AG04450 (cell line): Measurements from ENCODE around the gene LTBP1. TPM values are rescaled to one million over a fixed set of nuclear protein-coding genes. Genes with fewer than 3 reads are reported as not detected.

Experiments
- CTCF ChIA-PET: fragments of 300-600, 350-600 bp; formaldehyde crosslinking; extraction: SDS; loops from one replicate; lab custom pipeline; 2022; ENCODE audit warnings: antibody characterized with exemption, inconsistent platforms; lab: Charles Lee
- POLR2A ChIA-PET: fragments of 350-600 bp; formaldehyde crosslinking; extraction: SDS; loops from one replicate; lab custom pipeline; 2021; ENCODE audit warnings: antibody characterized with exemption, inconsistent platforms; lab: Yijun Ruan, JAX
- DNase-seq: peaks from one replicate; pipeline ENCODE4 v3.0.0-alpha.2; 2011; ENCODE audit warnings: low read depth, low spot score
- H3K27ac ChIP-seq: one replicate; pipeline ENCODE4 v1.5.1; 2012; ENCODE audit warnings: low read depth, low read length, control low read depth
- H3K27me3 ChIP-seq: one replicate; pipeline ENCODE4 v1.6.0; 2012; ENCODE audit warnings: low read length; ENCODE audit not compliant: control insufficient read depth, insufficient read depth
- H3K4me3 ChIP-seq: 2 replicates; pipeline ENCODE4 v1.5.1; 2011; ENCODE audit warnings: mild to moderate bottlenecking, low read depth, low read length, control low read depth
- H3K9me3 ChIP-seq: 2 replicates; pipeline ENCODE4 v1.5.1; 2012; ENCODE audit warnings: low read length; ENCODE audit not compliant: control insufficient read depth, insufficient read depth
- CTCF ChIP-seq: IDR thresholded peaks from 2 replicates; pipeline ENCODE4 v1.5.1; 2011; ENCODE audit warnings: low read depth, low read length, control low read depth, inconsistent platforms
- polyA plus RNA-seq: library from polyadenylated mRNA; depleted of rRNA; stranded (reverse); fragments of >200 nt; gene quantifications from 2 replicates; pipeline ENCODE4 v1.2.3, GENCODE V29; 2011

The LTBP1 gene
- polyA plus RNA-seq, 1 experiment, result 517 TPM

- no peak overlapping the region for H3K4me3 ChIP-seq
- TF ChIP-seq CTCF, result no peak
- CTCF ChIA-PET, result interaction anchor here (1.2 to 1.5 kb wide), 2 partner anchors 9 to 25 kb away, joined by 6 to 7 read pairs; no protein-coding TSS in a partner anchor
- no peak for DNase-seq
- POLR2A ChIA-PET, result no interaction called here
- H3K27me3 ChIP-seq, result no peaks in the 10 kb centered on the region
- H3K27ac ChIP-seq, result no peak overlapping the region
- no peaks in the 10 kb centered on the region for H3K9me3 ChIP-seq
Observed at GRCh38 chr2:33370636-33371265, 424.0 kb downstream of the LTBP1 start.

- Histone ChIP-seq H3K4me3 (no peak overlapping the region), H3K9me3 (no peaks in the 10 kb centered on the region), H3K27me3 (no peaks in the 10 kb centered on the region), H3K27ac (no peak overlapping the region)
- POLR2A ChIA-PET, result no interaction called here
- TF ChIP-seq CTCF, result no peak
- CTCF ChIA-PET, result interaction anchor here (0.9 to 1.5 kb wide), 7 partner anchors 9 to 212 kb away, joined by 3 to 7 read pairs (median 6); no protein-coding TSS in a partner anchor
- no peak for DNase-seq
Observed at GRCh38 chr2:33371304-33372090, 424.7 kb downstream of the LTBP1 start.

GRCh38 chr2:33372940-33373553 lies 426.3 kb downstream of the LTBP1 start:
- CTCF ChIA-PET, result interaction anchor here (0.6 to 1.1 kb wide), 6 partner anchors 11 to 599 kb away, joined by 3 to 13 read pairs (median 6); no protein-coding TSS in a partner anchor
- no peak for DNase-seq
- Histone ChIP-seq H3K27ac (no peak overlapping the region), H3K9me3 (no peaks in the 10 kb centered on the region), H3K4me3 (no peak overlapping the region), H3K27me3 (no peaks in the 10 kb centered on the region)
- POLR2A ChIA-PET, result no interaction called here
- TF ChIP-seq CTCF, result peak; percentile 64

GRCh38 chr2:33373986-33374385 lies 427.2 kb downstream of the LTBP1 start:
- H3K9me3 ChIP-seq, result no peaks in the 10 kb centered on the region
- ChIA-PET CTCF (interaction anchor here (0.8 kb wide), 1 partner anchor 67 kb away, joined by 3 read pairs; no protein-coding TSS in a partner anchor), POLR2A (no interaction called here)
- no peak for TF ChIP-seq CTCF
- no peak overlapping the region for H3K4me3 ChIP-seq
- no peak for DNase-seq
- no peak overlapping the region for H3K27ac ChIP-seq
- H3K27me3 ChIP-seq, result no peaks in the 10 kb centered on the region
